HUDEP-2 (cell line): ENCODE data around the gene DCDC2.
A peak's percentile ranks its signal among the peaks of the same experiment; 100 is the strongest.
"Not testable (repeated sequence)": the region's sequence is repeated elsewhere in the genome, so short reads cannot be mapped to it uniquely, and the experiment has no call there.

Source experiments
- DNase-seq, 76 experiments: peaks; one replicate each; lab custom pipeline; 2025; ENCODE audit not compliant: unreplicated experiment in 76 of 76; lab: John Stamatoyannopoulos, UW

DCDC2 gene

GRCh38 chr6:24228681-24229255 lies 129.1 kb downstream of the DCDC2 start:
- DNase-seq, result no peak

DNA sequence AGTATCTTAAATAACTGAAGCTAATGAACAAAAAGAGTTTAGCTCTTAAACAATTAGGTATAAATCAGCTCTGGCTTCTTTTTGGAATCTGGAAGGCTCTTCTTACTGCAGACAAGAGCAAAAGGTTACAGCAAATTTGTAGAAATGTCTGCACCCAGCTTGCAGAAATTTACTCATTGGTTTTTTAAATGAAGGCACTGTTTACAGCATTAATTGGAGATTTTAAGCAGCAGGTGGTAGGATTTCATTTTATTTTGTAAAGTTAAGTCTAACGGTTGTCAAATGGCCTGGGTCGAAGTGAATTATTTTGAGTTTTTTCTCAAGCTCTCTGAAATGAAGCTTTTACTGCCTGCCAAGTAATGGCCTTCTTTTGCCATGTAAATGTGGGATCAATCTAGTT lies 129.7 kb downstream of the DCDC2 start:
- no peak for DNase-seq

DNA sequence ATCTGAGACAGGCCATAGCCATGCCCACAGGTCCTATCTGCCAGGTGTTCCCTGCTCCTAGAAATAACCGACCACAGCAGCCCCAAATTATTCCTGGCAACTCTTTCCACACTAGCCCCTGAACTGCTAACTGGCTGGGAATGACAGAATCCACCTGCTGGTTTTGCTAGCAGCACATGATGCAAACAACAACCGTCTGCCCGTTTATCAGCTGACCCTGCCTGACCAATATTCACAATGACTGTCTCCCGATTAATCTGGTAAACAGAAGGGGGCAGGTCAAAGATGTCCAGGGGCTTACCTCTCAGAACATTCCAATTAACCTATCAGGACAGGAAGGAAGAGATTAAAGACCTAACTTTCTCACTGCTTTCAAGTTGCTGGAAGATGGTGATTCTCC lies 130.3 kb downstream of the DCDC2 start:
- DNase-seq, result no peak

DNA sequence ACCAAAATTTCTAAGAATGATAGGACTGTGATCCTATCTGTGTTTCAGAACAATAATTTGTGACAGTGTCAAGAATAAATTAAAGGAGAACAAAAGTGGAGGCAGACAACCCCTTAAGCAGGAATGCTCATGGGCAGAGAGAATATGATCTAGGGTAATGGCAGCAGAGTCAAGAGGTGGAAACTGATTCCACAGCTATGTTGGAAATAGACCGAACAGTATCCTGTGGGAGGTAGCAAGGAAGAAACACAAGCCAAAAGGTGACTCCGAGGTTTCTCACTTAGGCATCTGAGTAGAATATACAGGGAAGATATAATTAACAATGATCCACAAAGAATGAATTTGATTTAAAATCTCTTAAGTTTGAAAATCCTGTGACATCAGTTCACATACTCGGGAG lies 131.3 kb downstream of the DCDC2 start:
- no peak for DNase-seq

- DNase-seq, result no peak
Observed at GRCh38 chr6:24225838-24226237, 132.0 kb downstream of the DCDC2 start.

DNA sequence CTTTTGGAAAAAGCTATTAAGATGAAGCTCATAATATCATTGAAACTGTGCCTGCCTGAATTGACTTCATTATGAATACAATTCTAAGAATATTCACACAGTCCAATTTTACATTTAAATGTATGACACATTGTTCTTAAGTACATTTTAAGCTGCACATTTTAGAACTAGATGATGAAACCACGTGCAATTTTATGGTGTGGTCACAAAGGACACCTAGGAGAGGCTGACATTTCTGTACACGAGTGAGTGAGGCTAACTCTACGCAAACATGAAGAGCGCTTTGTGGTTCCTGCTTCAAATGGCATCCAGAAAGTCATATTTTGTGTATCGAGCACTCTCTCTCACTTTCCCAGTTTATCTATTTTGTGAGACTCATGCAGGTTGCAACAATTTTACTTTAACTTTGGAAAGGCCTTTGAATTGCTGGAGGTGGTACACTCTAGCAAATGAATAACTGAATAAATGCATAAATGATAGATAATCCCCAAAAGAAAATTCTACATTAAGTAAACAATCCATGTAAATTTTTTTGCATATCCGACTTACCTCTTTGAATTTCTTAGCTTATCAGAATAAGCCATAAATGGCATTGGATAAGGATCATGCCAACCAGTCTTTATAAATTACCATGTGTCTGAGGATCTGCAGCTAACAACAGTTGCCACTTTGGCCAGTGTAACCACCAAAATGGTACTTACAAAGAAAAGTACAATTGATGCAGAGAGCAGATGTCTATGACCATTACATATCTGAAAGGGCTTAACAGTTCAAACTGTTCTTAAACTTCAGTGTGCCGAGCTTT lies 134.5 kb downstream of the DCDC2 start:
- no peak for DNase-seq

- DNase-seq, result no peak
Observed at GRCh38 chr6:24219670-24220069, 138.2 kb downstream of the DCDC2 start.

GRCh38 chr6:24214984-24215383 lies 142.9 kb downstream of the DCDC2 start:
- no peak for DNase-seq

DNA sequence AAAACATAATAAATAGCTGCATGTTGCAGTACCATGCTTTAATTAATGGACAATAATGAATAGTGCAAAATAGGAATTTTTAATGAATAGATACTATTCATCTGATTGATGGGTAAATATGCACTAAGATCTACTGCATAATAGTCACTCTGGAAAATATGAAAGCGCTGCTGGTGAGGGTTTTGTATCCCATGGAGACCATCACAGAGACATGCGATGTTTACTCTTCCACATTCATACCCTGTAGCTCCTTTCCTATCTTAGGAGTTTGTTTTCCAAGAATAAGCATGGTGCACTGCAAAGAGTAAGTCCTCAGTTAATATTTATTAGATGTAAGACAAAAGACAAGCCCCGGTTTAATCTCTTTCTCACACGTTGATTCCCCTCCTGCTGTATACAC lies 150.4 kb downstream of the DCDC2 start:
- no peak for DNase-seq

DNA sequence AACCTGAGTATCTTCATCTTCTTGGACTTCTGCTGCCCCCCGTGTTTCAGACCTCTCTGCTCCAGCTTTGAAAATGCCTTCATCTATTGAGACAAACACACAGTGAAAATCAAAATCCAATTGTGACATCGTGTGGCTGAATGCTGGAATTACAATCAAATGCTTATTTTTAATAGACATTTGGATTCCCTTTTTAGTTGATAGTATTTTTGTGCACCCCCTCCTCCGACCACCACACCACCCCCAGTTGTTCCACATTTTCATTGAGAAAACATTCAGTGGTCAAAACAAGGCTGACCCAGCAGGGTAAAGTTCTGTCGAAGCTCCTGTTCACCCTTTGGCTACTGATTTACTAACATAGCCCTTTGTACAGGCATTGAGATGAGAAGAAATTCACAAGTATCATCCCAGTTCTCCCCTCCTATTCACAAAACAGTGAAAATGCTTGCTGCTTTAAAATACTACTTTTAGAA lies 152.8 kb downstream of the DCDC2 start:
- DNase-seq, result peak in 17 of 76 experiments; percentile 5 to 42 (median 14)

GRCh38 chr6:24204113-24204512 lies 153.7 kb downstream of the DCDC2 start:
- not testable (repeated sequence) for DNase-seq

DNA sequence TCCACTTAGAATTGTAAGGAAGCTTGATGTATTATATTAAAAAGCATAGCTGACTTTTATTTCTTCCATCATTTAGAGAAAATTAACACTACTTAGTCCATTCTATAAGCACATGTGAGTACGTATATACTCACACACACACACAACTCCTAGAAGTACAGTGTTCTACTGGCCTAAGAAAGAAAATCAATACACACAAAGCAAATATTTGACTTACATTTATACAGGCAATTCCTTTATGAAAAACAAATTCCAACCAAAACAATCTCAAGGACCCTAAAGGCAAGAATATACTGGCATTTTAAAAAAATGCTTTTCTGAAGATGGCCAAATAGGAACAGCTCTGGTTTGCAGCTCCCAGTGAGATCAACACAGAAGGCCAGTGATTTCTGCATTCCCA lies 160.0 kb downstream of the DCDC2 start:
- DNase-seq, result no peak

GRCh38 chr6:24195836-24196597 lies 161.8 kb downstream of the DCDC2 start:
- no peak for DNase-seq

DNA sequence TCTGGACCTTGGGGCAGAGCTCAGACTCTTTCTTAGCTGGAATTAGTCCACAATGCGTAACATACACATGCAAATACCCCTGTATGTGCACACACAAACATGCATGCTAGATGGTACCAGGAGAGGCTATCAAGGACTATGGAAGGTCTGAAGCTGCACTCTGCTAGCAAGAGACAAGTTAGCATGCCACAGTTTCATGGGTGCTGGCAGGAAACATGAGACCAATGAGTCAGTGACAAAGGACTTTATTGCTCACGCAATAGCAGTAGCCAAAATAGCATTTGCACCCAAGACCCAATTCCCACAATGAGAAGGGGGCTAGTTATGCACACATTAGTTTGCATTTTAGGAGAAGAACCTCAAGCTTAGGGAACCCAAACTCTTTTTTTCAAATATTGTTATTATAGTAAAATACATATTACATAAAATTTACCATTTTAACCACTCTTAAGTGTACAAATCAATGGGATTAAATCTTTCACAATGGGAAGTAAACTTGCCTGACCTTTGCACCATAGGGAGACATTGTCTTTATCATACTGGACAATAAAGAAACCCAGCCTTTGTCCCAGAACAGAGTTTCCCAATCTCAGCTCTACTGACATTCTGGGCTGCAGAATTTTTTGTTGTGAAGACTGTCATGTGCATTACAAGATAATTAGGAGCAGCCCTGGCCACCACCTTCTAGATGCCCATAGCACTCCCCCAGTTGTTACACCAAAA lies 162.7 kb downstream of the DCDC2 start:
- no peak for DNase-seq

GRCh38 chr6:24193364-24193763 lies 164.5 kb downstream of the DCDC2 start:
- no peak for DNase-seq

DNA sequence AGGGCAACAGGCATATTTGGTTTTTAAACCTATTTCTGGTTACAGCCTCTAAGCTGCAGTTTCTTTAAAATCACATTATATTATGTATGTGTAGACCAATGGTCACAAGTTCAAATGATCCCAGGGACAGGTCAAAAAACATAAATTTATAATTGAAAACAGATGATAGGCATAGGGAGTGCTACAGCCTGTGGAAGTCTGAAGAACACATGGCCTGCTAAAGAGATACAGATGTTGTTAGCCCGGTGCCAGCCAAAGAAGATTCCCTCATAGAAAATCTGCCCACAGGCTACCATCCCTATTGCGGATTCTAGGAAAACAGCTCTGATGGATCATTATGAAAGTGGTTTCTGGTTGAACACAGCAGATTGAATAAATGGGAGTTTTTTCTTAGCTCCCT lies 166.5 kb downstream of the DCDC2 start:
- no peak for DNase-seq

GRCh38 chr6:24188578-24189080 lies 169.2 kb downstream of the DCDC2 start:
- no peak for DNase-seq

- no peak for DNase-seq
Observed at GRCh38 chr6:24187965-24188577, 169.8 kb downstream of the DCDC2 start.

GRCh38 chr6:24186349-24186748 lies 171.5 kb downstream of the DCDC2 start:
- no peak for DNase-seq

- DNase-seq, result no peak
Observed at GRCh38 chr6:24183584-24183983, 174.3 kb downstream of the DCDC2 start.
